Measurements from ENCODE around the gene EZH2.

EZH2 gene

DNA sequence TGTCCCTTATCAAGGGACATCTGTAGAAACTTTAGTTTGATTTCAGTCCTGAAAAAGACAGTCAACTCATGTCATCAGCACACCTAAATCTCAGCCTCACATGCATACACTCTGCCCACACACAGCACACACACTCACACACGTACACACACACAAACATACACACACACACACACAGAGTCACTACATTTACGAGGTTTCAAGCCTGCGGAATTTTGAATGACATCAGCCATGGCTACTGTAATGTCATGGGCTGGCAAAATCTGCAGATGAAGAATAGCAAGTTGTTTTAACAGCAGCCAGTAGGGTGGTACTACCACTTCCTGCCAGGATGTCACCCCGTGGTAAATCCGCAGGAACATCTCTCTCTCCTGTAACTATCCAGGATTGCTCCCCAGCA lies 37.1 kb upstream of the EZH2 start:
- Histone ChIP-seq H3K27me3 (ENCODE audit: insufficient read depth, poor library complexity, severe bottlenecking) (no peaks in the 10 kb centered on the region), H3K27ac (replicated peaks) (no peak overlapping the region), H3K4me3 (replicated peaks; ENCODE audit: insufficient read depth, low read length) (no peak overlapping the region)
- TF ChIP-seq POLR2AphosphoS5 (IDR thresholded peaks at IDR 0.05; ENCODE audit: low read depth) = no peak
- TF ChIP-seq, protein P1, sequence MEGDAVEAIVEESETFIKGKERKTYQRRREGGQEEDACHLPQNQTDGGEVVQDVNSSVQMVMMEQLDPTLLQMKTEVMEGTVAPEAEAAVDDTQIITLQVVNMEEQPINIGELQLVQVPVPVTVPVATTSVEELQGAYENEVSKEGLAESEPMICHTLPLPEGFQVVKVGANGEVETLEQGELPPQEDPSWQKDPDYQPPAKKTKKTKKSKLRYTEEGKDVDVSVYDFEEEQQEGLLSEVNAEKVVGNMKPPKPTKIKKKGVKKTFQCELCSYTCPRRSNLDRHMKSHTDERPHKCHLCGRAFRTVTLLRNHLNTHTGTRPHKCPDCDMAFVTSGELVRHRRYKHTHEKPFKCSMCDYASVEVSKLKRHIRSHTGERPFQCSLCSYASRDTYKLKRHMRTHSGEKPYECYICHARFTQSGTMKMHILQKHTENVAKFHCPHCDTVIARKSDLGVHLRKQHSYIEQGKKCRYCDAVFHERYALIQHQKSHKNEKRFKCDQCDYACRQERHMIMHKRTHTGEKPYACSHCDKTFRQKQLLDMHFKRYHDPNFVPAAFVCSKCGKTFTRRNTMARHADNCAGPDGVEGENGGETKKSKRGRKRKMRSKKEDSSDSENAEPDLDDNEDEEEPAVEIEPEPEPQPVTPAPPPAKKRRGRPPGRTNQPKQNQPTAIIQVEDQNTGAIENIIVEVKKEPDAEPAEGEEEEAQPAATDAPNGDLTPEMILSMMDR (IDR thresholded peaks at IDR 0.05; ENCODE audit: insufficient read depth, low read length) = no peak
- TF ChIP-seq, protein P2, sequence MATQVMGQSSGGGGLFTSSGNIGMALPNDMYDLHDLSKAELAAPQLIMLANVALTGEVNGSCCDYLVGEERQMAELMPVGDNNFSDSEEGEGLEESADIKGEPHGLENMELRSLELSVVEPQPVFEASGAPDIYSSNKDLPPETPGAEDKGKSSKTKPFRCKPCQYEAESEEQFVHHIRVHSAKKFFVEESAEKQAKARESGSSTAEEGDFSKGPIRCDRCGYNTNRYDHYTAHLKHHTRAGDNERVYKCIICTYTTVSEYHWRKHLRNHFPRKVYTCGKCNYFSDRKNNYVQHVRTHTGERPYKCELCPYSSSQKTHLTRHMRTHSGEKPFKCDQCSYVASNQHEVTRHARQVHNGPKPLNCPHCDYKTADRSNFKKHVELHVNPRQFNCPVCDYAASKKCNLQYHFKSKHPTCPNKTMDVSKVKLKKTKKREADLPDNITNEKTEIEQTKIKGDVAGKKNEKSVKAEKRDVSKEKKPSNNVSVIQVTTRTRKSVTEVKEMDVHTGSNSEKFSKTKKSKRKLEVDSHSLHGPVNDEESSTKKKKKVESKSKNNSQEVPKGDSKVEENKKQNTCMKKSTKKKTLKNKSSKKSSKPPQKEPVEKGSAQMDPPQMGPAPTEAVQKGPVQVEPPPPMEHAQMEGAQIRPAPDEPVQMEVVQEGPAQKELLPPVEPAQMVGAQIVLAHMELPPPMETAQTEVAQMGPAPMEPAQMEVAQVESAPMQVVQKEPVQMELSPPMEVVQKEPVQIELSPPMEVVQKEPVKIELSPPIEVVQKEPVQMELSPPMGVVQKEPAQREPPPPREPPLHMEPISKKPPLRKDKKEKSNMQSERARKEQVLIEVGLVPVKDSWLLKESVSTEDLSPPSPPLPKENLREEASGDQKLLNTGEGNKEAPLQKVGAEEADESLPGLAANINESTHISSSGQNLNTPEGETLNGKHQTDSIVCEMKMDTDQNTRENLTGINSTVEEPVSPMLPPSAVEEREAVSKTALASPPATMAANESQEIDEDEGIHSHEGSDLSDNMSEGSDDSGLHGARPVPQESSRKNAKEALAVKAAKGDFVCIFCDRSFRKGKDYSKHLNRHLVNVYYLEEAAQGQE (IDR thresholded peaks at IDR 0.05; ENCODE audit: insufficient replicate concordance, low read depth) = no peak
- TF ChIP-seq GABPA (IDR thresholded peaks at IDR 0.05; ENCODE audit: low read depth) = no peak
- TF ChIP-seq SPI1 (IDR thresholded peaks at IDR 0.05; ENCODE audit: borderline replicate concordance, low read depth) = no peak
- no peak for DNase-seq (ENCODE audit: low read depth in 1 of 2, low spot score in 1 of 2)

GRCh38 chr7:148919859-148920258 lies 35.8 kb upstream of the EZH2 start:
- TF ChIP-seq GABPA (IDR thresholded peaks at IDR 0.05; ENCODE audit: low read depth) = no peak
- H3K4me3 ChIP-seq (replicated peaks; ENCODE audit: insufficient read depth, low read length) = no peak overlapping the region
- no peak overlapping the region for H3K27ac ChIP-seq (replicated peaks)
- no peak for DNase-seq (ENCODE audit: low read depth in 1 of 2, low spot score in 1 of 2)
- no peaks in the 10 kb centered on the region for H3K27me3 ChIP-seq (ENCODE audit: insufficient read depth, poor library complexity, severe bottlenecking)

DNA sequence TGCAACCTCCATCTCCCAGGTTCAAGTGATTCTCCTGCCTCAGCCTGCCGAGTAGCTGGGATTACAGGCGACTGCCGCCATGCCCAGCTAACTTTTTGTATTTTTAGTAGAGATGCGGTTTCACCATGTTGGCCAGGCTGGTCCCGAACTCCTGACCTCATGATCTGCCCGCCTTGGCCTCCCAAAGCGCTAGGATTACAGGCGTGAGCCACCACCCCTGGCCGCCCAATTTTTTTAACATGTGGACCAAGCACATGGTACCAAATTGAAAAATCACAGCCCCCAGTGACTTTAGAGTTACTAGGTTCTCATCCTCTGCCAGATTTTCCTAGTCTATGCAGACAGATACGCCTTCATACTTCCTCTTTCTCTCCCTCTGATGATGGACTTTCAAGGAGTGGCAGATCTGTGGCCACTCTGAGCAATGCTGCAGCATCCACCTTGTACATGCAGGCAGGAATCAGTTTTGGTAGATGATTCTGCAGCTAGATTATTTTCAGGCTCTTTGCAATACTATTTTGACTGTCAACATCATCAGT lies 34.0 kb upstream of the EZH2 start:
- no peak overlapping the region for H3K4me3 ChIP-seq (replicated peaks; ENCODE audit: insufficient read depth, low read length)
- no peak for DNase-seq (ENCODE audit: low read depth in 1 of 2, low spot score in 1 of 2)
- no peaks in the 10 kb centered on the region for H3K27me3 ChIP-seq (ENCODE audit: insufficient read depth, poor library complexity, severe bottlenecking)
- H3K27ac ChIP-seq (replicated peaks) = no peak overlapping the region
- TF ChIP-seq, protein P2 (IDR thresholded peaks at IDR 0.05; ENCODE audit: insufficient replicate concordance, low read depth) = no peak
- TF ChIP-seq GABPA (IDR thresholded peaks at IDR 0.05; ENCODE audit: low read depth) = no peak
- TF ChIP-seq, protein P1 (IDR thresholded peaks at IDR 0.05; ENCODE audit: insufficient read depth, low read length) = no peak

DNA sequence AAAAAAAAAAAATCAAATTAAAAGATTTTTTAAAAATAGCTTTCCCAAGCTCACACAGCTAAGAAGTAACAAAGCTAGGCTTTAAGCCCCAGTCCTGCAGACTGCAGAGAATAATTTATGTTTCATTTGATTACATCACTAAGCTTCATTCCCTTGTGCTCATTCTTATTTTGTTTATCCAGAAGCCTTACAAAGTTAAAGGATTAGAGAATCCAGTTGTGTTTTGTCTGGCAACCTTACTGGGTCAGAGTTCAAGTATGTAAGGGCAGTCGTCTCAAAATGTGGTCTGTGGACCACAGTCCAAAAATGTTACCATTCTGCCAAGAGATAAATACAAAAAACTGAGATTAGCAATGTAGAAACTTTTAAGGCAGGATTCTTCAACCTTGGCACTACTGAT lies 32.1 kb upstream of the EZH2 start:
- H3K27me3 ChIP-seq (ENCODE audit: insufficient read depth, poor library complexity, severe bottlenecking) = no peaks in the 10 kb centered on the region
- H3K4me3 ChIP-seq (replicated peaks; ENCODE audit: insufficient read depth, low read length) = no peak overlapping the region
- TF ChIP-seq, protein P2 (IDR thresholded peaks at IDR 0.05; ENCODE audit: insufficient replicate concordance, low read depth) = no peak
- TF ChIP-seq, protein P1 (IDR thresholded peaks at IDR 0.05; ENCODE audit: insufficient read depth, low read length) = no peak
- TF ChIP-seq GABPA (IDR thresholded peaks at IDR 0.05; ENCODE audit: low read depth) (no peak), SPI1 (IDR thresholded peaks at IDR 0.05; ENCODE audit: borderline replicate concordance, low read depth) (no peak), POLR2AphosphoS5 (IDR thresholded peaks at IDR 0.05; ENCODE audit: low read depth) (no peak)
- no peak overlapping the region for H3K27ac ChIP-seq (replicated peaks)
- DNase-seq (ENCODE audit: low read depth in 1 of 2, low spot score in 1 of 2) = no peak

Measured in HL-60 (cell line).